ENCODE results near the gene UBA1. TPM values are rescaled to one million over a fixed set of nuclear protein-coding genes. Genes with fewer than 3 reads are reported as not detected.
A peak's percentile ranks its signal among the peaks of the same experiment; 100 is the strongest.

UBA1 gene
- total RNA-seq, 4 donors from 2014 or later = 114 to 203 (median 146) TPM

GRCh38 chrX:47190445-47191269, 3.0 kb upstream of the UBA1 start:
- Histone ChIP-seq H3K27ac (peak overlapping the region; percentile 53 to 80 (median 65)), H3K36me3 (peaks cover 0 to 10% (median 0%) of the 10 kb centered on the region in 3 donors)

GRCh38 chrX:47191331-47191730, 2.3 kb upstream of the UBA1 start:
- peaks cover 0 to 19% (median 4%) of the 10 kb centered on the region in 4 donors for H3K4me1 ChIP-seq
- H3K4me3 ChIP-seq = peak overlapping the region; percentile 46 to 58 (median 52)
- no peaks in the 10 kb centered on the region for H3K27me3 ChIP-seq
- peak; percentile 47 to 79 (median 56) for DNase-seq
- peak overlapping the region; percentile 53 to 80 (median 65) for H3K27ac ChIP-seq
- H3K9me3 ChIP-seq = no peaks in the 10 kb centered on the region
- TF ChIP-seq POLR2A (IDR thresholded peaks at IDR 0.05) (no peak), CTCF (IDR thresholded peaks at IDR 0.05) (no peak)
- peaks cover 0 to 4% (median 0%) of the 10 kb centered on the region in 3 donors for H3K36me3 ChIP-seq

More at GRCh38 chrX:47190445-47191269, 3.0 kb upstream of the UBA1 start:
- TF ChIP-seq POLR2A (IDR thresholded peaks at IDR 0.05) = peak; percentile 23 to 45
- no peak for TF ChIP-seq CTCF (IDR thresholded peaks at IDR 0.05)
- H3K9me3 ChIP-seq = no peaks in the 10 kb centered on the region
- H3K4me1 ChIP-seq = peaks cover 0 to 12% (median 4%) of the 10 kb centered on the region in 4 donors
- peak; percentile 81 to 93 (median 84) for DNase-seq
- H3K4me3 ChIP-seq = peak overlapping the region; percentile 46 to 58 (median 52)
- H3K27me3 ChIP-seq = no peaks in the 10 kb centered on the region

- peaks cover 0 to 25% (median 4%) of the 10 kb centered on the region in 4 donors for H3K4me1 ChIP-seq
- TF ChIP-seq POLR2A (IDR thresholded peaks at IDR 0.05) (no peak), CTCF (IDR thresholded peaks at IDR 0.05) (no peak)
- peak overlapping the region; percentile 46 to 58 (median 52) for H3K4me3 ChIP-seq
- DNase-seq = peak in 1 of 3 donors; percentile 42
- H3K27ac ChIP-seq = peak overlapping the region in 3 of 4 donors; percentile 53 to 80 (median 74)
- H3K9me3 ChIP-seq = no peaks in the 10 kb centered on the region
- no peaks in the 10 kb centered on the region for H3K27me3 ChIP-seq
- no peaks in the 10 kb centered on the region for H3K36me3 ChIP-seq
Measured at GRCh38 chrX:47191806-47192401, 1.7 kb upstream of the UBA1 start.

GRCh38 chrX:47194194-47194787, 662 bp downstream of the UBA1 start:
- no peaks in the 10 kb centered on the region for H3K27me3 ChIP-seq
- peak overlapping the region; percentile 92 to 97 (median 96) for H3K27ac ChIP-seq
- TF ChIP-seq POLR2A (IDR thresholded peaks at IDR 0.05) (no peak), CTCF (IDR thresholded peaks at IDR 0.05) (no peak)
- peaks cover 0 to 40% (median 4%) of the 10 kb centered on the region in 4 donors for H3K4me1 ChIP-seq
- DNase-seq = no peak
- H3K9me3 ChIP-seq = no peaks in the 10 kb centered on the region
- H3K4me3 ChIP-seq = peak overlapping the region; percentile 78 to 93 (median 84)
- H3K36me3 ChIP-seq = peaks cover 0 to 9% (median 0%) of the 10 kb centered on the region in 3 donors

GRCh38 chrX:47196098-47196497, 2.5 kb downstream of the UBA1 start:
- peaks cover 0 to 40% (median 4%) of the 10 kb centered on the region in 4 donors for H3K4me1 ChIP-seq
- H3K27ac ChIP-seq = no peak overlapping the region
- H3K4me3 ChIP-seq = peak overlapping the region in 1 of 4 donors; percentile 84

More at GRCh38 chrX:47196098-47196497, 2.5 kb downstream of the UBA1 start:
- DNase-seq = no peak
- peaks cover 0 to 16% (median 0%) of the 10 kb centered on the region in 3 donors for H3K36me3 ChIP-seq
- TF ChIP-seq POLR2A (IDR thresholded peaks at IDR 0.05) (no peak), CTCF (IDR thresholded peaks at IDR 0.05) (no peak)
- H3K27me3 ChIP-seq = no peaks in the 10 kb centered on the region
- H3K9me3 ChIP-seq = no peaks in the 10 kb centered on the region
